ENCODE measurements around the gene RNF4.
A peak's percentile ranks its signal among the peaks of the same experiment; 100 is the strongest.

Gene RNF4, protein sequence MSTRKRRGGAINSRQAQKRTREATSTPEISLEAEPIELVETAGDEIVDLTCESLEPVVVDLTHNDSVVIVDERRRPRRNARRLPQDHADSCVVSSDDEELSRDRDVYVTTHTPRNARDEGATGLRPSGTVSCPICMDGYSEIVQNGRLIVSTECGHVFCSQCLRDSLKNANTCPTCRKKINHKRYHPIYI

DNA sequence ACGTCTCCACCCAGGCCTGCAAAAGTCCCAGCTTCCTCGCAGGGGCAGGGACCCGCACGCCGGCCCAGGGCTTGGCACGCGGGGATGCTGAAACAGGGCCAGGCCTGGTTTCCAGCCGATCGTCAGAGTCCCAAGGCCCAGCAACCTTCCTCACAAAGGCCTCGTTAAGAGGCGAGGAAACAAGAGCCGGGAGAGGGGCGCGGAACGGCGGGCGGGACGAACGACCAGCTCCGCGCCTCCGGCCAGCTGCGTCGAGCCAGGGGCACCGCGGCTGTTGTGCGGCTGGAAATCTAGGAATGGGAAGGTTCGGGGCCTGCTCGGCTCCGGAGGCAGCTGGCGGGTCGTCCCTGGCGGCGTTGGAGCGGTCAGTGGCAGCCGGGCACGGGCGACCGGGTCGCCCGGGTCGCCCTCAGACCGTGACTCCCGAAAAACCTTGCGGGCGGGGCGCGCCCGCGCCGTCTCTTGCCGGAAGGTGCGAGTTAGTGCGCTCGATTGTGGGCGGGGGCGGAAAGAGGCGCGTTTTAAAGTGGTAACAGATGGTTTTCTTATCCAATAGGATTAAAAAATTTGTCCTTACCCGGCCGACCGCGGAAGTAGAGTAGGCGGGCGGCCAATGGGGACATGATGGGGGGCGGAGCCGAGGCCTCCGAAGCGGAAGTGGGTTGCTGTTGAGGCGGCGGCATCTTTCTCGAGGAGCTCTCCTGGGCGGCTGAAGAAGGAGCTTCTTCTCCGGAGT is at the start of gene RNF4:
Gene RNF4, plus strand, starts transcription at position 651 of the 736 bp plus-strand sequence. CDS start 21,388 bp downstream, outside the sequence.
- H3K79me2 ChIP-seq (ENCODE audit: control insufficient read depth, insufficient read depth, low read length, unreplicated experiment) = peaks cover 59% of the 10 kb centered on the region
- peak within 1 kb of the TSS; percentile 72 for H2AFZ ChIP-seq (ENCODE audit: low read length, unreplicated experiment)
- peaks cover 9% of the 10 kb centered on the region for H3K4me1 ChIP-seq (ENCODE audit: control insufficient read depth, insufficient read depth, low read length, unreplicated experiment)
- H3K4me3 ChIP-seq (ENCODE audit: low read depth, low read length) = peak within 1 kb of the TSS; percentile 93
- no peaks in the 10 kb centered on the region for H3K27me3 ChIP-seq (ENCODE audit: insufficient read depth, low read length)
- peak within 1 kb of the TSS; percentile 74 for H3K27ac ChIP-seq (ENCODE audit: low read depth, low read length)
- H3K36me3 ChIP-seq (ENCODE audit: insufficient read depth, low read length) = peaks cover 12% of the 10 kb centered on the region

DNA sequence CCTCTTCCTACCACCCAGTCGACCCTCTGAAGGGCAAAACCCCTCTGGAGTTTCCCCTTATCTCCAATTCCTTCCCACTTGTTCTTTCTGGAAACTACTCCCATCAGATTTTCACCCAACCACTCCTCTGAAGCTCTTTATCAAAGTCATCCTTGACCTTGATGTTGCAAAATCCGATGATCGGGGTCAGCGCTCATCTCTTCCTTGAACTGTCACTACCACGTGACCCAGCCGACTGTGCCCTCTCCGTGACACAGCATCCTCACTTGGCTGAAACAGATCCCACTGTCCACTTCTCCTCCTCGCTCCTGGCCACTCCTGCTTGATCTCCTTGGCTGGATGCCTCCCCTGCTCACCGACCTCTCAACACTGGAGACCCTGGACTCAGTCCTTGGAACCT is 49.1 kb upstream of the RNF4 start:
- H3K27ac ChIP-seq (ENCODE audit: low read depth, low read length) = no peak overlapping the region
- peaks cover 12% of the 10 kb centered on the region for H3K79me2 ChIP-seq (ENCODE audit: control insufficient read depth, insufficient read depth, low read length, unreplicated experiment)
- no peak overlapping the region for H3K4me3 ChIP-seq (ENCODE audit: low read depth, low read length)
- H2AFZ ChIP-seq (ENCODE audit: low read length, unreplicated experiment) = no peak overlapping the region
- no peaks in the 10 kb centered on the region for H3K4me1 ChIP-seq (ENCODE audit: control insufficient read depth, insufficient read depth, low read length, unreplicated experiment)
- no peaks in the 10 kb centered on the region for H3K36me3 ChIP-seq (ENCODE audit: insufficient read depth, low read length)
- peaks cover 53% of the 10 kb centered on the region for H3K27me3 ChIP-seq (ENCODE audit: insufficient read depth, low read length)

DNA sequence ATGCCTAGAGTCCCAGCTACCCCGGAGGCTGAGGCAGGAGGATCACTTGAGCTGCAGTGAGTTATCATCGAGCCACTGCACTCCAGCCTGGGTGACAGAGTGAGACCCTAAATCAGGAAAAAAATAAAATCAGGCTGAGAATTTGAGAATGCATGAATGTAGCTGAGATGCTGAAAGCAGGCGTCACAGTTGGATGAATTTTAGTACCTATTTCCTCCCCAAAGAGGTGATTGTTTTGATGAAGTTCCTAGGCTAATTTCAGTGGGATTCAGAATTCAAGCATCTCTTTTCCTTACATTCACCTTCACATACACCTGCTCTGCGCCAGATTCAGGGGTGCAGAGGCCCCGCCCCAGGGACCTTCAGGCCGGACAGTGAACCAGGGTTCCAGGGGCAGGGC is 47.0 kb upstream of the RNF4 start:
- no peak overlapping the region for H3K27ac ChIP-seq (ENCODE audit: low read depth, low read length)
- H3K27me3 ChIP-seq (ENCODE audit: insufficient read depth, low read length) = peaks cover 43% of the 10 kb centered on the region
- H3K36me3 ChIP-seq (ENCODE audit: insufficient read depth, low read length) = no peaks in the 10 kb centered on the region
- no peak overlapping the region for H3K4me3 ChIP-seq (ENCODE audit: low read depth, low read length)
- no peaks in the 10 kb centered on the region for H3K4me1 ChIP-seq (ENCODE audit: control insufficient read depth, insufficient read depth, low read length, unreplicated experiment)
- H2AFZ ChIP-seq (ENCODE audit: low read length, unreplicated experiment) = no peak overlapping the region
- peaks cover 6% of the 10 kb centered on the region for H3K79me2 ChIP-seq (ENCODE audit: control insufficient read depth, insufficient read depth, low read length, unreplicated experiment)

DNA sequence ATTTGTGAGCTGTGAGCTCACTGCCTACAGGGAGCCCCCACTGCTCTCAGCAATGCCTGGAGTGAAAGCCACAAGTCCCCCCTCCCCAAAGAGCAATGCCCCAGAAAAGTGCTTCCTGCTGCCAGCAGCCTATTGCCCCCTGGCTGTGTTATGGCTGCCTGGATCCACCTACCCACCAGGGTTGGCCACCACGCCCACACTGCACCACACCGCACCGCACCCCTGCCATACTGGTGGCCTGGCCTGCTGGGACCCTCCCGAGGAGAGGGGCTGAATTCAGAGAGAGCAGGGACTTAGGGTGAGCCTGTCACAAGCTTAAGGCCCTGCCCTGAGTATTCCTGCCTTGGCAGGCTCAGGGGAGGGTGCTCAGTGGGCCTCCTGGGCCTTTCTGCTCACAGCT is 45.8 kb upstream of the RNF4 start:
- H3K27ac ChIP-seq (ENCODE audit: low read depth, low read length) = no peak overlapping the region
- no peak overlapping the region for H3K4me3 ChIP-seq (ENCODE audit: low read depth, low read length)
- H3K4me1 ChIP-seq (ENCODE audit: control insufficient read depth, insufficient read depth, low read length, unreplicated experiment) = no peaks in the 10 kb centered on the region

DNA sequence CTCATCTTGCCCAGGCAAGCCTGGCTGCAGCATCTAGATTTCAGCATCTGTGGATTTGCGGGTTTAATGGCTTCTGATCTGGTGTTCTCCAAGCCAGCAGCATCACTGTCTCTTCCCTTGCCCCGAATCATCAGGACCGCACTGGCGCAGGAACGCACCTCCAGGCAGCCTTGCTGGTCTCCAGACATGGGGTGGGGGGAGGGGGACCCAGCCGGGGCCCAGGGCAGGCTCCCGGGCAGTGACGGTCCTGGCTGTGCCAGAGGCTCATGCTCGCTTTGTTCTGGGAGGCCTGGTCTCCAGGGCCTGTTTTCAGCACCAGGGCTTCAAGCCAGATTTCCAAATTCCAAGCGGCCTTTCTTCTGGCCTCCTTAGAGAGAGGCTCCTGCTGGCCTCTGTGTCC is 45.2 kb upstream of the RNF4 start:
- no peaks in the 10 kb centered on the region for H3K79me2 ChIP-seq (ENCODE audit: control insufficient read depth, insufficient read depth, low read length, unreplicated experiment)
- H3K27ac ChIP-seq (ENCODE audit: low read depth, low read length) = no peak overlapping the region
- H3K27me3 ChIP-seq (ENCODE audit: insufficient read depth, low read length) = peaks cover 35% of the 10 kb centered on the region
- no peaks in the 10 kb centered on the region for H3K36me3 ChIP-seq (ENCODE audit: insufficient read depth, low read length)
- H2AFZ ChIP-seq (ENCODE audit: low read length, unreplicated experiment) = no peak overlapping the region
- no peaks in the 10 kb centered on the region for H3K4me1 ChIP-seq (ENCODE audit: control insufficient read depth, insufficient read depth, low read length, unreplicated experiment)
- no peak overlapping the region for H3K4me3 ChIP-seq (ENCODE audit: low read depth, low read length)

More for the DNA sequence above, 45.8 kb upstream of the RNF4 start:
- no peaks in the 10 kb centered on the region for H3K79me2 ChIP-seq (ENCODE audit: control insufficient read depth, insufficient read depth, low read length, unreplicated experiment)
- peaks cover 36% of the 10 kb centered on the region for H3K27me3 ChIP-seq (ENCODE audit: insufficient read depth, low read length)
- no peaks in the 10 kb centered on the region for H3K36me3 ChIP-seq (ENCODE audit: insufficient read depth, low read length)
- no peak overlapping the region for H2AFZ ChIP-seq (ENCODE audit: low read length, unreplicated experiment)

DNA sequence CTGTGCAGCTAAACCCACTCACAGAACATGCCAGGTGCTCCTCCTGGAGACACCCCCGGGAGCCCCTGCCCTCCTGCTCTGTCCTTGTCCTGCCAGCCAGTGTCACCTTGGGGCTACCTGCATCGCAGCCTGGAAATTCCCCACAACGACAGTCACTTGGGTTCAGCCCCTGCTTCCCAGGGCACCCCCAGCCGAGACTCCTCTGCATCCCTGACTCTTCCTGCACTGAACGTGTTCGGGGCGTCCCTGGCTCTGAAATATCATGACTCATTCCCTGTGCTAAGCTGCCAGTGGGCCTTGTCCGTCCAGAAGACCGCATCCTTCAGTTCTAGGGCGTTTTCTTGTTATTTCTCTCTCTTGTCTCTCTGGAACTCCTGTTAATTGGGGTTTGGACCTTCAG is 44.3 kb upstream of the RNF4 start:
- Histone ChIP-seq H3K27ac (ENCODE audit: low read depth, low read length) (no peak overlapping the region), H3K4me1 (ENCODE audit: control insufficient read depth, insufficient read depth, low read length, unreplicated experiment) (no peaks in the 10 kb centered on the region), H3K36me3 (ENCODE audit: insufficient read depth, low read length) (no peaks in the 10 kb centered on the region), H3K27me3 (ENCODE audit: insufficient read depth, low read length) (peaks cover 30% of the 10 kb centered on the region), H3K79me2 (ENCODE audit: control insufficient read depth, insufficient read depth, low read length, unreplicated experiment) (no peaks in the 10 kb centered on the region), H2AFZ (ENCODE audit: low read length, unreplicated experiment) (no peak overlapping the region), H3K4me3 (ENCODE audit: low read depth, low read length) (no peak overlapping the region)

DNA sequence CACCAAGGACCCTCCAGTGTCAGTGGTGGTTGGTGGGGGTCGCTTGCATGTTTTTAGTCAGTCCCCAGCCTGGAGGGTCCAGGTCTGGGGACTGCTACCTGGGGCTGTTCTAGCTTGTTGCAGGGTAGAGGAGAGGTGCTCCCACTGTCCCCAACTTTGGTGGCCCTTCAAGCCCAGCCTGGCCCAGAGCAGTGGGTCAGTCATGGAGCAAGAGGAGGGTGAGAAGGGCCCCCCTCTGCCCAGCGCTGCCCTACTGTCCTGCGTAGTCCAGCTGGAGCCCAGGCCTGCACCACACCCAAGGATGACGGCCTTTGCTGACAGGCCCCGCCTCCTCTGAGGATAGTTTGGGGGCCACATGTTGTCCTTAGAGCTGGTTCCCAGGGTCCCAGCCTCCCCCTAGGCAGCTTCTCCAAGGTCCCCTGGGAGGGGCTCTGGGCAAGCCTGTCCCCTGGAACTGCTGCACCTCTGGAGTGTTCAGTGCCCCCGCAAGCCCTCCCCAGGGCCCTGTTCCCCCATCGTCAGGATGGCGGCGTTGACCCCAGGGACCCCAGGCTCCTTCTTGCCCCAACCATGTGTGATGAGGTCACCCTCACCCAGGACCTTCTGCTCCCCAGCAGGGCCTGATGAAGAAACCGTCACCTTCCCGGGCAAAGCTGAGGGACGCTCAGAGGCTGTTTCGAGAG is 43.4 kb upstream of the RNF4 start:
- no peaks in the 10 kb centered on the region for H3K4me1 ChIP-seq (ENCODE audit: control insufficient read depth, insufficient read depth, low read length, unreplicated experiment)
- no peak overlapping the region for H3K27ac ChIP-seq (ENCODE audit: low read depth, low read length)
- H2AFZ ChIP-seq (ENCODE audit: low read length, unreplicated experiment) = no peak overlapping the region
- no peaks in the 10 kb centered on the region for H3K36me3 ChIP-seq (ENCODE audit: insufficient read depth, low read length)
- H3K79me2 ChIP-seq (ENCODE audit: control insufficient read depth, insufficient read depth, low read length, unreplicated experiment) = no peaks in the 10 kb centered on the region
- H3K4me3 ChIP-seq (ENCODE audit: low read depth, low read length) = no peak overlapping the region
- H3K27me3 ChIP-seq (ENCODE audit: insufficient read depth, low read length) = peaks cover 21% of the 10 kb centered on the region

DNA sequence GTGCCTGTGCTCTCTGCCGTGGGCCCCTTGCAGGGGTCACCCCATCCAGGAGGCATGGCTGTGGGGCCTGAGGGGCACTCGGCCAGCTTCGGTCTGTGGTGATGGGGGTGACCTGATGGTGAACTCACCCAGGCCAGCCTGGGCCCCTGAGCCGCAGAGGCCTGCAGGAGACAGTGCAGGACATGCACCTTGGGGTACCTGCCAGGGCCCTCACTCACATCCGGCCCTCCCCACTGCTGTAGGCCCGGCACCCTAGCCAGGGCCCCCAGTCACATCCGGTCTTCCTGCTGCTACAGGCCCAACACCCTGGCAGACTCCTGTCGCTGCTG is 42.9 kb upstream of the RNF4 start:
- Histone ChIP-seq H3K27ac (ENCODE audit: low read depth, low read length) (no peak overlapping the region), H3K4me3 (ENCODE audit: low read depth, low read length) (no peak overlapping the region), H3K27me3 (ENCODE audit: insufficient read depth, low read length) (peaks cover 16% of the 10 kb centered on the region), H3K36me3 (ENCODE audit: insufficient read depth, low read length) (no peaks in the 10 kb centered on the region), H2AFZ (ENCODE audit: low read length, unreplicated experiment) (no peak overlapping the region), H3K4me1 (ENCODE audit: control insufficient read depth, insufficient read depth, low read length, unreplicated experiment) (no peaks in the 10 kb centered on the region), H3K79me2 (ENCODE audit: control insufficient read depth, insufficient read depth, low read length, unreplicated experiment) (no peaks in the 10 kb centered on the region)

DNA sequence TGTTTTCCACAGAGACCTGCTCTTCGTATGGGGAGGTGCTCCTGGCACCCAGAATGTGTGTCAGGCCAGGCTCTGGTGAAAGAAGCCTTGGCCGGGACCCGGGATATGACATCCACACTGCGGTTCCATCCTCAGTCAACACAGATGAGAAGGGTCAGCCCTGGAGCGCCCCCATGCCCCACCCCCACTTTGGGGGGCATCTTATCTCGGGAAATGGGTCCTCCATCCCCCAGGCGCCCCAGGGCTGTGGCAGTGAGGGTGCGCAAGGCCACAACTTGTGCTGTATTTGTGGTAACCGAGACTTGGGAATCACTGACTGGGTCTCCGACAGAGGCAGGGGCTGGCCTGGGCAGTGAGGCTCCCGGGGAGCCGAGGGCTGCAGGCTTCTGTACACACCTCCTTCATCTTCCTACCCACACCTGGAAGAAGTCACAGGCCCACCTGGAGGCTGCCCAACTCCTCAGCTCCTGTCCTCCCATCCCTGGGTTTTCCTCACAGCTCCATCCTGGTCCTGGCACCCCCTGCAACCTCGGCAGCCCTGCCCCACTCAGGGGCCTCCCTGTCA is 42.1 kb upstream of the RNF4 start:
- H3K27ac ChIP-seq (ENCODE audit: low read depth, low read length) = no peak overlapping the region
- H3K79me2 ChIP-seq (ENCODE audit: control insufficient read depth, insufficient read depth, low read length, unreplicated experiment) = no peaks in the 10 kb centered on the region
- no peaks in the 10 kb centered on the region for H3K36me3 ChIP-seq (ENCODE audit: insufficient read depth, low read length)
- no peak overlapping the region for H3K4me3 ChIP-seq (ENCODE audit: low read depth, low read length)
- no peaks in the 10 kb centered on the region for H3K4me1 ChIP-seq (ENCODE audit: control insufficient read depth, insufficient read depth, low read length, unreplicated experiment)
- H2AFZ ChIP-seq (ENCODE audit: low read length, unreplicated experiment) = no peak overlapping the region
- H3K27me3 ChIP-seq (ENCODE audit: insufficient read depth, low read length) = peaks cover 12% of the 10 kb centered on the region

DNA sequence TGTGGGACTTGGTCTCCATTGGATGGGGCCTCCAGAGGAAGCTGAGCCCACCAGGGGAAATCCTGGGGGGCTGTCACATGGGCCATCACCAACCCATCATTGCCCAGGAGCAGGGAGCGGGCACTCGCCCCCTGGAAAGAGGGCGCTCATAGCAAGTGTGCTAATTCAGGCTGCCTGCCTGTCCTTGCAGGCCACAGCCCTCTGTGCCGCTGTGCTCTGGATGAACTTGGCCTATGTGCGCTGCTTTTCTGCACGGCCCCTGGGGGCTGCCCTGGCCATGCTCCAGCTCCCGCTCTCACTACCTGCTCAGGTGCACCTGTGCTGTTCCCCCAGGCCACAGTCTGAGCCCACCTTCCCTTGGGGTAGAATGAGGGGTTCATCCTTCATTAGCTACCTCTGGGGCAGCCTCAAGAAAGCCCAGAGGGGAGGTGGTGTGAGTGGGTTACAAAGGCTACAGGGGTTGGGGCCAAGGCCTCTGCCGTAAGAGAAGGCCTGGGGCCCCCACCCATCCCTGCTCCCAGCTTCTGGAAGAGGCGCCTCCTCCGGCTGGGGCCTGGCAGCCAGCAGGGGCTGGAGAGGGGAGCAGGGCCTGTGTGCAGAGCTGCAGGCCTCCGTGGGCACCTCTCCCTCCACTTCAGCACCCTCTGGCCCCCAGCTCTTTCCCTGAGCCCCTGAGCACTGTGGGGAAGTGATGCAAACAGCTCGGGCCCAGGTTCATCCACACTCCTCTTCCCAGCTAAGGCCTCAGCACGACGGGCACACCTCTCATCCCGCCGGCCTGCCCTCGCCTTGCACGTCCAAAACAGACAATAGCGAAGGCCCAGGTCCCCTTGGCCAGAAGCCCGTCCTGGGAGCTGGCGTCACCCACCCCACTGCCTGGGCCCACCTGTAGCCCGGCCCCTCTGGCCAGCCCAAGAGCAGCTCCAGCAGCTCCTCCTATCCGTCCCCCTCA is 41.2 kb upstream of the RNF4 start:
- no peak overlapping the region for H3K4me3 ChIP-seq (ENCODE audit: low read depth, low read length)
- H3K27ac ChIP-seq (ENCODE audit: low read depth, low read length) = no peak overlapping the region
- H3K27me3 ChIP-seq (ENCODE audit: insufficient read depth, low read length) = 0 out of 2 replicates have a peak, but pooled peaks cover 3% of the 10 kb centered on the region
- no peak overlapping the region for H2AFZ ChIP-seq (ENCODE audit: low read length, unreplicated experiment)
- H3K4me1 ChIP-seq (ENCODE audit: control insufficient read depth, insufficient read depth, low read length, unreplicated experiment) = no peaks in the 10 kb centered on the region
- H3K79me2 ChIP-seq (ENCODE audit: control insufficient read depth, insufficient read depth, low read length, unreplicated experiment) = no peaks in the 10 kb centered on the region
- H3K36me3 ChIP-seq (ENCODE audit: insufficient read depth, low read length) = no peaks in the 10 kb centered on the region

Measured in ACC112 (cell line).